ENCODE measurements around the gene CDC42EP1.

- TF ChIP-seq POLR2A (IDR thresholded peaks at IDR 0.05), result no peak
- no peak for TF ChIP-seq CTCF (IDR thresholded peaks at IDR 0.05)
These were observed 22.2 kb downstream of the CDC42EP1 start for GRCh38 chr22:37582526-37582925.

All from Peyer's patch (tissue), 4 donors.